Measurements from ENCODE around the gene POU2F1. TPM values are rescaled to one million over a fixed set of nuclear protein-coding genes. Genes with fewer than 3 reads are reported as not detected.

POU2F1 gene
- total and polyA plus RNA-seq, 3 donors from 2014 or later: 17.1 to 36.9 (median 36.0) TPM

DNA sequence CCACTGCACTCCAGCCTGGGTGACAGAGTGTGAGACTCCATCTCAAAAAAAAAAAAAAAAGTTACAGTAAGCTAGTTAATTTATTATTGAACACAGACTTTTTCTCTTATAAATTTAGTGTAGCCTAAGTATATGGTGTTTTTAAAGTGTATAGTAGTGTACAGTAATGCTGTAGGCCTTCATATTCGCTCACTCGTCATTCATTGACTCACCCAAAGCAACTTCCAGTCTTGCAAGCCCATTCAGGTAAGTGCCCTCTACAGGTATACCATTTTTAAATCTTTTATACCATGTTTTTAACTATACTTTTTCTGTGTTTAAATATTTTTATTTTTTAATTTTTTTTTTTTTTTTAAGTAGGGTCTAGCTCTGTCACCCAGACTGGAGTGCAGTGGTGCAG is 12.1 kb downstream of the POU2F1 start:
- Histone ChIP-seq H3K36me3 (ENCODE audit: low read depth, missing control alignments) (no peaks in the 10 kb centered on the region), H3K4me3 (no peak overlapping the region), H3K9me3 (no peaks in the 10 kb centered on the region), H3K27me3 (no peaks in the 10 kb centered on the region), H3K27ac (no peak overlapping the region), H3K4me1 (peaks cover 7% of the 10 kb centered on the region)
- intact Hi-C loops (cut with DNase I; ENCODE audit: low total_unique reads): no loop called here
- no peak for TF ChIP-seq POLR2A (IDR thresholded peaks at IDR 0.05)
- TF ChIP-seq CTCF (IDR thresholded peaks at IDR 0.05): no peak
- DNase-seq: no peak
- 95 to 97% methylated on average over 2 of the region's 2 CpGs for WGBS, 2 donors

- TF ChIP-seq POLR2A (IDR thresholded peaks at IDR 0.05) (no peak), CTCF (IDR thresholded peaks at IDR 0.05) (no peak)
- WGBS, 2 donors: 58 to 62% methylated on average over 1 of the region's 1 CpG
- Histone ChIP-seq H3K9me3 (no peaks in the 10 kb centered on the region), H3K4me3 (no peak overlapping the region), H3K36me3 (ENCODE audit: low read depth, missing control alignments) (no peaks in the 10 kb centered on the region), H3K4me1 (peaks cover 7% of the 10 kb centered on the region), H3K27ac (no peak overlapping the region), H3K27me3 (no peaks in the 10 kb centered on the region)
- no peak for DNase-seq
- intact Hi-C loops (cut with DNase I; ENCODE audit: low total_unique reads): no loop called here
Observed at GRCh38 chr1:167233373-167233772, 12.7 kb downstream of the POU2F1 start.

DNA sequence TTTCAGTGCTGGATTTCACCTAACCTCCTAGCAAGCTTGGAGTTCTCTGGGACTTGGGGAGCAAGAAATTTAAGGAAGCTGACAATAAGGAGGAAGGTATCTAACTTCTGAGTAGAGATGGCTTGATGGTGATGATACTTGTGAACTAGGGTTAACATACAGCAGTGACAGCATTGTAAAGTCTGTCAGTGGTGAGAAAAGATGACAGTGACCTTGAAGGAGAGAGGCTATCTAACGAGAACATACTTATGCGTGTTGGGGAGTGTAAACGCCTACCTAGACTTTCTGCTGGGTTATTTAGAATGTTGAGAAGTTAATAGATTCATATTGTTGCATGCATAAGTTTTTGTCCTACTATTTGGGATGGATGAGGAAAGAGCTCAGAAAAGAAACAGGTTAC is 16.3 kb downstream of the POU2F1 start:
- no peaks in the 10 kb centered on the region for H3K27me3 ChIP-seq
- no peaks in the 10 kb centered on the region for H3K36me3 ChIP-seq (ENCODE audit: low read depth, missing control alignments)
- H3K4me3 ChIP-seq: no peak overlapping the region
- DNase-seq: no peak
- 56 to 65% methylated on average over 3 of the region's 3 CpGs for WGBS, 2 donors
- no peaks in the 10 kb centered on the region for H3K9me3 ChIP-seq
- TF ChIP-seq CTCF (IDR thresholded peaks at IDR 0.05) (no peak), POLR2A (IDR thresholded peaks at IDR 0.05) (no peak)
- no peaks in the 10 kb centered on the region for H3K4me1 ChIP-seq
- no peak overlapping the region for H3K27ac ChIP-seq
- intact Hi-C loops (cut with DNase I; ENCODE audit: low total_unique reads): no loop called here

GRCh38 chr1:167238713-167239112 is 18.0 kb downstream of the POU2F1 start:
- no peaks in the 10 kb centered on the region for H3K4me1 ChIP-seq
- H3K36me3 ChIP-seq (ENCODE audit: low read depth, missing control alignments): no peaks in the 10 kb centered on the region
- H3K4me3 ChIP-seq: no peak overlapping the region
- DNase-seq: no peak
- no peak for TF ChIP-seq CTCF (IDR thresholded peaks at IDR 0.05)
- TF ChIP-seq POLR2A (IDR thresholded peaks at IDR 0.05): no peak
- intact Hi-C loops (cut with DNase I; ENCODE audit: low total_unique reads): no loop called here
- H3K9me3 ChIP-seq: no peaks in the 10 kb centered on the region
- H3K27ac ChIP-seq: no peak overlapping the region
- no peaks in the 10 kb centered on the region for H3K27me3 ChIP-seq

DNA sequence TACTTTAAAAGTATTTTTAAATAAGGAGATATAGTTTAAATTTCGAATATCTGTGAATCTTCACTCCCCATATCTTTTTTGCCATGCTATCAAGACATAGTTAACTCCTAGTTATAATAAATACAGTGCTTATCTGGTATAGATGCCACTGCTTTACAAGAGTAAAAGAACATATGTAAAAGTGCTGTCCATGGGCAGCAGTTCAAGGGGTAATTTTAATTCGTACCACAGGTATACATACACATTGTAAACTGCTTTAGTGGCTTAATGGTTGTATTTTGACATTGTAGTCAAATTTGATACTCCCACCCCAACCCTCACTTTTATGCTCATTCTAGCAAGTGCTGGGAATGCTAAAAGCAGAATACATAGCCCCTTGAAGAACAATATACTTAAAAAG is 18.6 kb downstream of the POU2F1 start:
- no peak for DNase-seq
- Histone ChIP-seq H3K27ac (no peak overlapping the region), H3K9me3 (no peaks in the 10 kb centered on the region), H3K27me3 (no peaks in the 10 kb centered on the region), H3K4me3 (no peak overlapping the region), H3K36me3 (ENCODE audit: low read depth, missing control alignments) (no peaks in the 10 kb centered on the region), H3K4me1 (no peaks in the 10 kb centered on the region)
- TF ChIP-seq POLR2A (IDR thresholded peaks at IDR 0.05): no peak
- TF ChIP-seq CTCF (IDR thresholded peaks at IDR 0.05): no peak
- intact Hi-C loops (cut with DNase I; ENCODE audit: low total_unique reads): no loop called here
- 92 to 94% methylated on average over 2 of the region's 2 CpGs for WGBS, 2 donors
